Measurements from ENCODE around the gene DPP10. TPM values are rescaled to one million over a fixed set of nuclear protein-coding genes. Genes with fewer than 3 reads are reported as not detected.

Gene DPP10
- polyA plus RNA-seq, 3 donors, result 9.9 to 13.1 (median 12.6) TPM

DNA sequence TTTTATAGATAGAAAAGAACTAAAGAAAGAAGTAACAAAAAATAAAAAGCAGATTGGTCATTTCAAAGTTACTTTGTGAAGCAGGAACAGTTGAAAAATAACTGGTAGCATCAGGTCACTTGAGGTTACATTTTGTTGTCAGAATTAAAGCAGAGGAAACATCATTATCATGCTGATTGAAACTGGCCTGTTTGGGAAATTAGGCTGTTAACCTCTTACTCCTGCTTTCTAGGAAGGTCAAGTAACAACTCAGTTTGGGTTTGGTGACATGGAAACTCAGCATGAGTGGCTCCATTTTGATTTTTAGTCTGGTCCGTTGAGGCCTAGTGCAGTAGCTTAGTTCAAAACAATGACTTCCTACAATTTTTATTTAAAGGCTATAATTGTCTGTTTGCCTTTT lies 1383.5 kb downstream of the DPP10 start:
- DNase-seq (ENCODE audit: extremely low read depth in 1 of 11, low read depth in 9 of 11, low spot score in 4 of 11), result no peak

DNA sequence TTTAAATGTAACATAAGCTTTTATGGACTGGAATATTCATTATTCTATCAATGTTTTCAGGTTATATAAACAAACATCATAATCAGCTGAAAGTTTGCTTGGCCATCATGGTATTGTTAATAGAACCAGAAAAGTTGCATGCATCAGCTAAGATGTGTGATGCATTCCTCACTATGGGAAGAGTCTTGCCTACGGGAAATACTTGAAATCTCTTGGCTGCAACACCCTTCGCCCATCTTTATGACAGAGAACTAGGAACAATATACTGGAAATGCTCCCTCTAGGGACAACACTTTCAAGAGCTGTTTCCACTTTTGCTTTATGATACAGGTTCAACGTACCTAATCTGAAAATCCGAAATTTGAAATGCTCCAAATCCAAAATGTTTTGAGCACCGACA lies 1390.8 kb downstream of the DPP10 start:
- DNase-seq (ENCODE audit: extremely low read depth in 1 of 11, low read depth in 9 of 11, low spot score in 4 of 11), result no peak

DNA sequence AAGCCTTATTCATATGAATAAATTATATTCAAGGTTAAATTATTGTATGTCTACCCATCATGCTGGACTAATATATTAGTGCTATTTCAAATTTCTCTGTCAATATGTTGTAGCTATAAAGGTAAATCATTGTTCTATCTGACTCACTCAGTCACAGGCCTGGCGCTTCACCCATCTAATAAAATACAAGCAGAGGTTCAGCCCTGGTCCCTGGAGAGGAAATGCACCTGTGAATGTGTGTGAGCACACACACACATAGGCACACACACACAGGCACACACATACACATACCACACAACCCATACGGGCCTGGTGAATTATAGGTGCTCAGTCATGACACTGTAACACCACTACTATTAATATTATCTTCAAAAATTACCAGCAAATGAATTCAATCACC lies 1396.1 kb downstream of the DPP10 start:
- DNase-seq (ENCODE audit: extremely low read depth in 1 of 11, low read depth in 9 of 11, low spot score in 4 of 11), result no peak

DNA sequence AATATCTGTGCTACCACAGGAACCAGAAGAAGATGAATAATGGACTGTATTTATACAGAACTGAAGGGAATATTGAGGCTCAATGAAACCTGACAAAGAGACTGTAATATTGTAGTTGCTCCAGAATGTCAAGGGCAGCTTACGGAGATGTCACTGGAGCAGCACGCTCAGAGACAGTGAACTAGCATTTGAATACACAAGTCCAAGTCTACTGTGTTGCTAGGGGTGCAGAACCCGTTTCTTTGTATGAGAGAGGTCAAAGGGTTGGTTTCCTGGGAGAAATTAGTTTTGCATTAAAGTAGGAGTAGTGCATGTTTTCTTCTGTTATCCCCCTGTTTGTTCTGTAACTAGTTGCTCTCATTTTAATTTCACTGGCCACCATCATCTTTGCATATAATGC lies 1399.9 kb downstream of the DPP10 start:
- no peak for DNase-seq (ENCODE audit: extremely low read depth in 1 of 11, low read depth in 9 of 11, low spot score in 4 of 11)

DNA sequence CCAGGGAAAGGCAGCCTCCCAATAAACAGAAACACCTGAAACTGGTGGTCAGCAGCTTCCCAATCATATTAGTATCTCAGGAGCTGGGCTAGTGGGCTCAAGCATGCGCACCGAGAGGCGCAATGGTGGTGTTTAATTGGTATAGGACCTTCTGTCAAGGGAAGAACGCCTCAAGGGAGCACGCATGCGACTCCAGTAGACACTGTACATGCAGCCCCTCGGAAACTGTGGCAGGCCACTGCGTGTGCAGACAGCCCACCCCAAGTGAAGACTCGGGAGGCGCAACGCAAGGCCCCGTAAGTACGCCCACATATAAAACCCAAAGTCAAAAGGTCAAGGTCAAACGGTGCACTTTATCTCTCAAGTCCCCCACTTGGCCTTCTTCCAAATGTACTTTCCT lies 1405.8 kb downstream of the DPP10 start:
- DNase-seq (ENCODE audit: extremely low read depth in 1 of 11, low read depth in 9 of 11, low spot score in 4 of 11), result no peak

DNA sequence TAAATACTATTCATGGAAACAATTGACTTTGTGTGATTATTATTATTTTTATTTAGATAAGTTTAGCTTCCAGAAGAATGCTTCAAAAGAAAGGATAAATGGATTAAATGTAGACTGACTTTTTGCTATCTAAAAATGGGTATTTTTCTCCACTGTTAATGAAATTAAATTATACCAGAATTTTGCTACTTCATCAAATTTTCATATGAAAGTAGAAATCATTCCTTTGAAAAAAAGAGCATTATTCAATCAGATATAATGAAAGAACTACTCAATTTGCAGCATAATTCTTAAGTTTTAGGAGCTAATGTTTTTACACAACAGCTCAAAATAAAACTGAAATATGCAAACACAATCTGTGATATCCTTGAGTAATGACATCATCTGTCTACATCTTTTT lies 1424.6 kb downstream of the DPP10 start:
- DNase-seq (ENCODE audit: extremely low read depth in 1 of 11, low read depth in 9 of 11, low spot score in 4 of 11), result no peak

- DNase-seq (ENCODE audit: extremely low read depth in 1 of 11, low read depth in 9 of 11, low spot score in 4 of 11), result no peak
Measured at GRCh38 chr2:115874427-115874826, 1432.0 kb downstream of the DPP10 start.

GRCh38 chr2:115880558-115880957 lies 1438.1 kb downstream of the DPP10 start:
- no peak for DNase-seq (ENCODE audit: extremely low read depth in 1 of 11, low read depth in 9 of 11, low spot score in 4 of 11)

DNA sequence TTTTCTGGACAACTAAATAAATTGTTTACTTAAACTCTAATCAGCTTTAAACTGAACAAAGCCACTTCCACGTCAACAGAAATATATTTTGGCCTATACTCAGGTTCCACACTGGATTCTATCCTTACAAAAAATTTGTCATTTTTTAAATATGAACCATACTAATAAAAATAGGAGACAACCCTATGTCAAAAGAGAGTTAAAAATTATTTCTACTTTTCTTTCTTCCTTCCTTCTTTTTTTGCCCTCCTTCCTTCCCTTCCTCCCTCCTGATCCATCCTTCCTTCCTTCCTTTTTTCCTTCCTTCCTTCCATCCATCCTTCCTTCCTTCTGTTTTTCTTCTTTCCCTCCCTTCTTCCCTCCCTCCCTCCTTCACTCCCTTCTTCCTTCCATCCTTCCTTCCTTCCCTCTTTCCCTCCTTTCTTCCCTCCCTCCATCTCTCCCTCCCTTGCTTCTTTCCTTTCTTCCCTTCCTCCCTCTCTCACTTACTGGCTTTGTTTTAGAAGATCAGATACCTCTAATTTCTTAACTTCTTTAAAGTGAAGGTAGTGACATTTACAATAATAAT lies 1444.9 kb downstream of the DPP10 start:
- DNase-seq (ENCODE audit: extremely low read depth in 1 of 11, low read depth in 9 of 11, low spot score in 4 of 11), result no peak
